Neural progenitor cell (in vitro differentiated cells): ENCODE data around the gene GATA1. TPM values are rescaled to one million over a fixed set of nuclear protein-coding genes. Genes with fewer than 3 reads are reported as not detected.

Source experiments
- DNase-seq: peaks from one replicate; pipeline ENCODE4 v3.0.0-alpha.2; 2016; ENCODE audit warnings: low spot score
- H2AFZ ChIP-seq: fragments of 200-600 bp; sonication (generic); replicated peaks from 2 replicates; pipeline ENCODE4 v1.6.1; 2016; ENCODE audit warnings: antibody characterized with exemption
- H3F3A ChIP-seq: fragments of 200-600 bp; sonication (generic); 2 replicates; pipeline ENCODE4 v1.6.1; 2016; ENCODE audit warnings: antibody characterized with exemption, low read depth
- H3K27ac ChIP-seq: fragments of 200-600 bp; sonication (generic); 2 replicates; pipeline ENCODE4 v1.5.1; 2016; ENCODE audit warnings: mild to moderate bottlenecking
- H3K27me3 ChIP-seq: fragments of 200-600 bp; sonication (generic); 2 replicates; pipeline ENCODE4 v1.6.1; 2016; ENCODE audit warnings: mild to moderate bottlenecking, moderate library complexity
- H3K36me3 ChIP-seq: fragments of 200-600 bp; sonication (generic); 2 replicates; pipeline ENCODE4 v1.5.1; 2016
- H3K4me1 ChIP-seq: fragments of 200-600 bp; sonication (generic); 2 replicates; pipeline ENCODE4 v1.6.1; 2016; ENCODE audit warnings: mixed run types
- H3K4me2 ChIP-seq: fragments of 200-600 bp; sonication (generic); 2 replicates; pipeline ENCODE4 v1.6.1; 2016
- H3K4me3 ChIP-seq: fragments of 200-600 bp; sonication (generic); 2 replicates; pipeline ENCODE4 v1.5.1; 2016
- H3K79me2 ChIP-seq: fragments of 200-600 bp; sonication (generic); 2 replicates; pipeline ENCODE4 v1.6.1; 2016; ENCODE audit warnings: low read depth
- H3K9ac ChIP-seq: fragments of 200-600 bp; sonication (generic); 2 replicates; pipeline ENCODE4 v1.6.1; 2016
- H3K9me3 ChIP-seq: fragments of 200-600 bp; sonication (generic); 2 replicates; pipeline ENCODE4 v1.5.1; 2016; ENCODE audit warnings: low read depth
- H4K20me1 ChIP-seq: fragments of 200-600 bp; sonication (generic); 2 replicates; pipeline ENCODE4 v1.6.1; 2016; ENCODE audit warnings: low read depth
- H3K27ac Mint-ChIP-seq: 3 replicates; pipeline ENCODE4 v1.8.0; 2021; ENCODE audit warnings: mixed read lengths
- H3K27me3 Mint-ChIP-seq: 2 replicates; pipeline ENCODE4 v1.8.0; 2022; ENCODE audit warnings: low read depth, mild to moderate bottlenecking, inconsistent platforms, moderate library complexity, mixed read lengths; ENCODE audit not compliant: insufficient read depth
- H3K36me3 Mint-ChIP-seq: 3 replicates; pipeline ENCODE4 v1.8.0; 2021; ENCODE audit warnings: mixed read lengths
- H3K4me1 Mint-ChIP-seq: 3 replicates; pipeline ENCODE4 v1.8.0; 2021; ENCODE audit warnings: mixed read lengths
- H3K4me3 Mint-ChIP-seq: 3 replicates; pipeline ENCODE4 v1.8.0; 2021; ENCODE audit warnings: mild to moderate bottlenecking, moderate library complexity, mixed read lengths
- H3K9me3 Mint-ChIP-seq: 3 replicates; pipeline ENCODE4 v1.8.0; 2020; ENCODE audit warnings: mixed read lengths
- CTCF ChIP-seq: fragments of 200-600 bp; sonication (generic); IDR thresholded peaks from 2 replicates; pipeline ENCODE4 v1.5.1; 2017; ENCODE audit warnings: antibody characterized with exemption, mild to moderate bottlenecking
- EZH2 ChIP-seq: fragments of 200-600 bp; sonication (generic); IDR thresholded peaks from 2 replicates; pipeline ENCODE4 v1.6.1; 2017; ENCODE audit warnings: antibody characterized with exemption, mild to moderate bottlenecking, moderate library complexity
- EZH2phosphoT487 ChIP-seq: fragments of 200-600 bp; sonication (generic); IDR thresholded peaks from 2 replicates; pipeline ENCODE4 v1.6.1; 2017; ENCODE audit warnings: antibody characterized with exemption
- total RNA-seq: library from RNA; depleted of rRNA; stranded (reverse); fragments of >200 nt; gene quantifications from 2 replicates; pipeline ENCODE4 v1.2.3, GENCODE V29; 2015; ENCODE audit warnings: low replicate concordance

The GATA1 gene
- total RNA-seq, 1 donor from 2014 or later: not detected

GRCh38 chrX:48794911-48795515, 8.6 kb downstream of the GATA1 start:
- H3K4me1 ChIP-seq: no peaks in the 10 kb centered on the region
- Mint-ChIP-seq H3K4me1 (peaks cover 5% of the 10 kb centered on the region), H3K36me3 (no peaks in the 10 kb centered on the region), H3K27ac (no peak overlapping the region), H3K9me3 (peaks cover 5% of the 10 kb centered on the region), H3K27me3 (peaks cover 12% of the 10 kb centered on the region), H3K4me3 (no peak overlapping the region)
- no peak overlapping the region for H3K4me2 ChIP-seq
- H3K36me3 ChIP-seq: no peaks in the 10 kb centered on the region
- H3K9me3 ChIP-seq: no peaks in the 10 kb centered on the region
- H3K79me2 ChIP-seq: no peaks in the 10 kb centered on the region
- DNase-seq: no peak
- TF ChIP-seq CTCF (no peak), EZH2 (no peak), EZH2phosphoT487 (no peak)
- no peak overlapping the region for H3K4me3 ChIP-seq
- H3K27me3 ChIP-seq: no peaks in the 10 kb centered on the region
- H4K20me1 ChIP-seq: no peaks in the 10 kb centered on the region
- H3K9ac ChIP-seq: no peak overlapping the region
- H3K27ac ChIP-seq: no peak overlapping the region
- H2AFZ ChIP-seq: no peak overlapping the region
- H3F3A ChIP-seq: no peaks in the 10 kb centered on the region

- Mint-ChIP-seq H3K4me1 (peaks cover 11% of the 10 kb centered on the region), H3K4me3 (no peak overlapping the region), H3K36me3 (no peaks in the 10 kb centered on the region), H3K27ac (no peak overlapping the region), H3K27me3 (peaks cover 17% of the 10 kb centered on the region), H3K9me3 (peaks cover 12% of the 10 kb centered on the region)
- Histone ChIP-seq H3K79me2 (peaks cover 5% of the 10 kb centered on the region), H3K27ac (no peak overlapping the region), H4K20me1 (no peaks in the 10 kb centered on the region), H3F3A (peaks cover 17% of the 10 kb centered on the region), H3K9me3 (no peaks in the 10 kb centered on the region), H3K4me1 (no peaks in the 10 kb centered on the region), H3K9ac (no peak overlapping the region), H2AFZ (no peak overlapping the region), H3K4me3 (no peak overlapping the region), H3K27me3 (no peaks in the 10 kb centered on the region), H3K36me3 (no peaks in the 10 kb centered on the region), H3K4me2 (no peak overlapping the region)
- no peak for DNase-seq
- TF ChIP-seq CTCF: no peak
- no peak for TF ChIP-seq EZH2phosphoT487
- no peak for TF ChIP-seq EZH2
Observed at GRCh38 chrX:48798318-48798717, 11.9 kb downstream of the GATA1 start.

GRCh38 chrX:48800574-48801279, 14.3 kb downstream of the GATA1 start:
- H3K9me3 ChIP-seq: no peaks in the 10 kb centered on the region
- Mint-ChIP-seq H3K9me3 (peaks cover 7% of the 10 kb centered on the region), H3K27me3 (peaks cover 11% of the 10 kb centered on the region), H3K36me3 (no peaks in the 10 kb centered on the region), H3K27ac (peak overlapping the region; percentile 92), H3K4me1 (peaks cover 5% of the 10 kb centered on the region), H3K4me3 (peak overlapping the region; percentile 92)
- peak overlapping the region; percentile 99 for H3K27ac ChIP-seq
- no peaks in the 10 kb centered on the region for H3K4me1 ChIP-seq
- no peaks in the 10 kb centered on the region for H3K36me3 ChIP-seq
- peaks cover 6% of the 10 kb centered on the region for H3K79me2 ChIP-seq
- peak overlapping the region; percentile 94 for H3K9ac ChIP-seq
- H3K4me2 ChIP-seq: peak overlapping the region; percentile 74
- no peaks in the 10 kb centered on the region for H4K20me1 ChIP-seq
- no peaks in the 10 kb centered on the region for H3K27me3 ChIP-seq
- DNase-seq: no peak
- H2AFZ ChIP-seq: peak overlapping the region; percentile 97
- H3K4me3 ChIP-seq: peak overlapping the region; percentile 78
- H3F3A ChIP-seq: peaks cover 17% of the 10 kb centered on the region
- TF ChIP-seq EZH2phosphoT487 (no peak), CTCF (no peak), EZH2 (no peak)
